ENCODE measurements around the gene RNF146. TPM values are rescaled to one million over a fixed set of nuclear protein-coding genes. Genes with fewer than 3 reads are reported as not detected.
A peak's percentile ranks its signal among the peaks of the same experiment; 100 is the strongest.

RNF146 gene
- total RNA-seq, 1 experiment from 2014 or later: 31.3 TPM

GRCh38 chr6:127262896-127263295 is 3.8 kb upstream of the RNF146 start:
- no peaks in the 10 kb centered on the region for H3K9me3 ChIP-seq
- Mint-ChIP-seq H3K27me3 (ENCODE audit: insufficient read depth, unreplicated experiment) (no peaks in the 10 kb centered on the region), H3K9me3 (ENCODE audit: unreplicated experiment) (no peaks in the 10 kb centered on the region), H3K4me3 (ENCODE audit: unreplicated experiment) (no peak overlapping the region), H3K4me1 (ENCODE audit: low read depth, unreplicated experiment) (peaks cover 9% of the 10 kb centered on the region), H3K36me3 (ENCODE audit: insufficient read depth, unreplicated experiment) (peaks cover 7% of the 10 kb centered on the region), H3K27ac (ENCODE audit: unreplicated experiment) (no peak overlapping the region)
- POLR2A ChIA-PET: no interaction called here
- H3K4me3 ChIP-seq (ENCODE audit: low read depth, low read length): no peak overlapping the region
- no peaks in the 10 kb centered on the region for H3K4me1 ChIP-seq
- intact Hi-C loops (cut with micrococcal nuclease; ENCODE audit: unreplicated experiment): loop anchor here (10.0 kb wide), 1 partner anchor 458 kb away; no protein-coding TSS in a partner anchor
- no TSS peak for BruUV-seq (replicated peaks)
- CTCF ChIA-PET: no interaction called here
- no peaks in the 10 kb centered on the region for H3K36me3 ChIP-seq (ENCODE audit: control insufficient read depth, insufficient read depth, low read length)
- H3K27me3 ChIP-seq (replicated peaks; ENCODE audit: control insufficient read depth, insufficient read depth, low read length): no peaks in the 10 kb centered on the region
- no peak for TF ChIP-seq CTCF (IDR thresholded peaks at IDR 0.05; ENCODE audit: insufficient read depth in 1 of 2, low read depth in 1 of 2, low read length in 1 of 2, severe bottlenecking in 1 of 2, unreplicated experiment in 1 of 2)
- no peak for DNase-seq

GRCh38 chr6:127263481-127263880 is 3.2 kb upstream of the RNF146 start:
- Histone ChIP-seq H3K9me3 (no peaks in the 10 kb centered on the region), H3K27me3 (replicated peaks; ENCODE audit: control insufficient read depth, insufficient read depth, low read length) (no peaks in the 10 kb centered on the region), H3K4me3 (ENCODE audit: low read depth, low read length) (no peak overlapping the region), H3K36me3 (ENCODE audit: control insufficient read depth, insufficient read depth, low read length) (no peaks in the 10 kb centered on the region), H3K4me1 (no peaks in the 10 kb centered on the region)
- intact Hi-C loops (cut with micrococcal nuclease; ENCODE audit: unreplicated experiment): loop anchor here (10.0 kb wide), 1 partner anchor 459 kb away; no protein-coding TSS in a partner anchor
- no TSS peak for BruUV-seq (replicated peaks)
- no peak overlapping the region for H3K27ac Mint-ChIP-seq (ENCODE audit: unreplicated experiment)
- H3K27me3 Mint-ChIP-seq (ENCODE audit: insufficient read depth, unreplicated experiment): no peaks in the 10 kb centered on the region
- CTCF ChIA-PET: no interaction called here
- no peak overlapping the region for H3K4me3 Mint-ChIP-seq (ENCODE audit: unreplicated experiment)
- peaks cover 9% of the 10 kb centered on the region for H3K4me1 Mint-ChIP-seq (ENCODE audit: low read depth, unreplicated experiment)
- peaks cover 7% of the 10 kb centered on the region for H3K36me3 Mint-ChIP-seq (ENCODE audit: insufficient read depth, unreplicated experiment)
- POLR2A ChIA-PET: no interaction called here
- H3K9me3 Mint-ChIP-seq (ENCODE audit: unreplicated experiment): no peaks in the 10 kb centered on the region
- DNase-seq: no peak
- no peak for TF ChIP-seq CTCF (IDR thresholded peaks at IDR 0.05; ENCODE audit: insufficient read depth in 1 of 2, low read depth in 1 of 2, low read length in 1 of 2, severe bottlenecking in 1 of 2, unreplicated experiment in 1 of 2)

GRCh38 chr6:127266892-127267645 is 405 bp downstream of the RNF146 start:
- H3K9me3 ChIP-seq: no peaks in the 10 kb centered on the region
- no peaks in the 10 kb centered on the region for H3K9me3 Mint-ChIP-seq (ENCODE audit: unreplicated experiment)
- intact Hi-C loops (cut with micrococcal nuclease; ENCODE audit: unreplicated experiment): loop anchor here (1.0 to 10.0 kb wide), 5 partner anchors 70 to 1281 kb away; partner anchors contain the start of genes ECHDC1 and TRMT11
- peak overlapping the region; percentile 99 for H3K4me3 ChIP-seq (ENCODE audit: low read depth, low read length)
- ChIA-PET POLR2A (interaction anchor here (1.0 to 1.4 kb wide), 3 partner anchors 31 to 153 kb away, joined by 3 to 5 read pairs (median 4); no protein-coding TSS in a partner anchor), CTCF (interaction anchor here (0.6 to 1.8 kb wide), 11 partner anchors 9 to 1442 kb away, joined by 3 to 17 read pairs (median 5); no protein-coding TSS in a partner anchor)
- TF ChIP-seq CTCF (IDR thresholded peaks at IDR 0.05; ENCODE audit: insufficient read depth in 1 of 2, low read depth in 1 of 2, low read length in 1 of 2, severe bottlenecking in 1 of 2, unreplicated experiment in 1 of 2): no peak
- BruUV-seq (replicated peaks): no TSS peak
- H3K4me3 Mint-ChIP-seq (ENCODE audit: unreplicated experiment): peak overlapping the region; percentile 94
- peaks cover 9% of the 10 kb centered on the region for H3K4me1 Mint-ChIP-seq (ENCODE audit: low read depth, unreplicated experiment)
- H3K36me3 ChIP-seq (ENCODE audit: control insufficient read depth, insufficient read depth, low read length): no peaks in the 10 kb centered on the region
- H3K36me3 Mint-ChIP-seq (ENCODE audit: insufficient read depth, unreplicated experiment): peaks cover 9% of the 10 kb centered on the region
- no peaks in the 10 kb centered on the region for H3K27me3 Mint-ChIP-seq (ENCODE audit: insufficient read depth, unreplicated experiment)
- H3K4me1 ChIP-seq: 0 out of 2 replicates have a peak, but pooled peaks cover 6% of the 10 kb centered on the region
- DNase-seq: peak; percentile 67 to 71
- H3K27ac Mint-ChIP-seq (ENCODE audit: unreplicated experiment): peak overlapping the region; percentile 95
- no peaks in the 10 kb centered on the region for H3K27me3 ChIP-seq (replicated peaks; ENCODE audit: control insufficient read depth, insufficient read depth, low read length)
